ENCODE data around the gene SLC4A4. TPM values are rescaled to one million over a fixed set of nuclear protein-coding genes. Genes with fewer than 3 reads are reported as not detected.

SLC4A4 gene
- total and polyA plus RNA-seq, 2 of the 8 experiments (the other 6 are each of a cell fraction or from before 2014, with no cell fraction given) = 0.67 to 2.8 TPM

GRCh38 chr4:71290074-71290473 is 48.7 kb upstream of the SLC4A4 start:
- no peaks in the 10 kb centered on the region for H3K4me1 ChIP-seq (replicated peaks in 1 of 4; ENCODE audit: control insufficient read depth in 3 of 4, insufficient read depth in 4 of 4, low read length in 3 of 4)
- H4K91ac ChIP-seq (replicated peaks; ENCODE audit: insufficient read length, low read length) = no peak overlapping the region
- no peaks in the 10 kb centered on the region for H3K79me1 ChIP-seq (ENCODE audit: low read depth, low read length)
- no peak overlapping the region for H3K18ac ChIP-seq (ENCODE audit: extremely low read depth, low read length)
- no peaks in the 10 kb centered on the region for H3K36me3 ChIP-seq (ENCODE audit: control insufficient read depth in 2 of 4, insufficient read depth in 4 of 4, low read length in 3 of 4)
- no peak overlapping the region for H3K9ac ChIP-seq (replicated peaks in 1 of 4; ENCODE audit: extremely low read depth in 1 of 4, low read depth in 3 of 4, low read length in 3 of 4)
- 90% methylated on average over 3 of the region's 3 CpGs; no CpG with 5 or more reads in 1 of the 2 experiments for WGBS, 2 experiments (ENCODE audit: extremely low coverage in 1 of 2, insufficient coverage in 1 of 2, insufficient read length in 1 of 2, insufficient replicate concordance in 2 of 2, low coverage in 1 of 2, low lambda C conversion rate in 2 of 2, missing lambda C conversion rate in 1 of 2)
- no peaks in the 10 kb centered on the region for H3K79me2 ChIP-seq (ENCODE audit: control insufficient read depth in 1 of 2, insufficient read depth in 2 of 2, low read length in 2 of 2)
- no peak overlapping the region for H3K4me3 ChIP-seq (ENCODE audit: extremely low read depth in 1 of 4, insufficient read depth in 2 of 4, low read depth in 3 of 4, low read length in 4 of 4)
- no peak overlapping the region for H2BK5ac ChIP-seq (ENCODE audit: low read depth, low read length)
- H3K27ac ChIP-seq (ENCODE audit: low read depth, low read length) = no peak overlapping the region
- H3K27me3 ChIP-seq (replicated peaks in 1 of 4; ENCODE audit: control insufficient read depth in 3 of 4, extremely low read depth in 1 of 4, insufficient read depth in 3 of 4, low read length in 3 of 4) = no peaks in the 10 kb centered on the region
- no peak overlapping the region for H3K56ac ChIP-seq (replicated peaks; ENCODE audit: insufficient read length, low read depth, low read length)
- FAIRE-seq = no peak
- CTCF ChIA-PET (ENCODE audit: partially characterized antibody) = interaction anchor here (0.6 to 1.2 kb wide), 4 partner anchors 14 to 236 kb away, joined by 3 read pairs; no protein-coding TSS in a partner anchor
- POLR2A ChIA-PET (ENCODE audit: partially characterized antibody) = no interaction called here
- no peak overlapping the region for H2AK5ac ChIP-seq (ENCODE audit: low read depth, low read length)
- H2BK15ac ChIP-seq (ENCODE audit: low read length) = no peak overlapping the region
- no peaks in the 10 kb centered on the region for H3K9me3 ChIP-seq (ENCODE audit: insufficient read depth in 2 of 2, low read depth in 1 of 2, low read length in 1 of 2)
- no peak overlapping the region for H3K4ac ChIP-seq (replicated peaks; ENCODE audit: insufficient read length, low read depth, low read length)
- H2AFZ ChIP-seq (ENCODE audit: low read length) = no peak overlapping the region
- H3K14ac ChIP-seq (ENCODE audit: insufficient read length) = no peak overlapping the region
- no peaks in the 10 kb centered on the region for H4K20me1 ChIP-seq (replicated peaks in 1 of 2; ENCODE audit: control insufficient read depth in 1 of 2, insufficient read depth in 2 of 2, low read length in 2 of 2)
- no peak for DNase-seq (ENCODE audit: low read depth in 1 of 2, low spot score in 2 of 2)
- H4K8ac ChIP-seq (ENCODE audit: extremely low read depth, insufficient read depth, low read length) = no peak overlapping the region
- no peak overlapping the region for H3K4me2 ChIP-seq (ENCODE audit: insufficient read depth in 1 of 2, low read depth in 2 of 2, low read length in 2 of 2)
- H3K23ac ChIP-seq (ENCODE audit: insufficient read length) = no peak overlapping the region
- no peak overlapping the region for H4K5ac ChIP-seq (ENCODE audit: insufficient read length, low read depth, low read length)
- H2BK12ac ChIP-seq (ENCODE audit: low read depth, low read length) = no peak overlapping the region
- no peak overlapping the region for H2BK20ac ChIP-seq (ENCODE audit: low read length)
- H2BK120ac ChIP-seq (replicated peaks; ENCODE audit: low read depth, low read length) = no peak overlapping the region
- TF ChIP-seq PHF8 (conservative IDR thresholded peaks at IDR 0.05; ENCODE audit: low read depth, low read length) = no peak
- no peak for TF ChIP-seq JUND (IDR thresholded peaks at IDR 0.05; ENCODE audit: low read length)
- H3K23me2 ChIP-seq (ENCODE audit: low read depth, low read length) = no peaks in the 10 kb centered on the region

Measured in H1 (cell line).